ENCODE measurements around the gene DIAPH2.

DIAPH2 gene

DNA sequence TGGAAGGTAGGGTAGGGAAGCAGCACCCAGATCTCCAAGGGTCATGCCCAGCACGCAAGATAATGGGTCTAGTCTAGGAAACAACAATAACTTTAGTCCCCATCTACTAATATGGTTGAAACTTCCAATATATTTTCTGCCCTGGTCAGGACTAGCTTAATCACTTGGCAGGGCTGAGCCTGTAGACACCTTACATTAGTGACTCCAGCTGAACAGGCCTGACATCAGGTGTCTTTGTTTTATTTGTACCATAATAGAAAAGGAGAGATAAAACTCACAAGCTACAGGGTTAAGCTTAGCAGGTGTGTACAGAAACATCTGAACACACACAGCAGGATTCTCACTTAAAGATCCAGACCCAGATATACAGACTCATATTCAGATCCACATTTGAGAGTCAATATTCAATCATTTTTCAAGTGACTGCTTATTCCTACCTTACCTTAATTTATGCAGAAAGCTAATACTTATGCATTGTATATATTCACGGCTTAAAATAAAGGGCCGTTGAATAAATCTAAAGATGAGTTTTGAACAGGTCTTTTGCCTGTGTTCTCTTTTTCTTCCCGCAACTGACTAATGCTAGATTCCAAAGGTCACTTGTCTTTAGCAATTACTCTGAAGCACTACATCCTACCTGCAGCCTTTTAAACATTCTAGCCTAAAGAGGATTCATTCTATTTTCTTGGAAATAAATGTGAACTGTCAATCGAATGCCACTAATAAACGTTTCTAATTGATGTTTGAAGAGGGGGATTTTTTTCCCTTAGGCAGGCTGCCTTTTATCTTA is 944.4 kb downstream of the DIAPH2 start:
- TF ChIP-seq POLR2A (IDR thresholded peaks at IDR 0.05; ENCODE audit: low read depth, low read length) (no peak), TAF1 (IDR thresholded peaks at IDR 0.05; ENCODE audit: borderline replicate concordance, low read depth, low read length) (no peak), POLR2AphosphoS5 (IDR thresholded peaks at IDR 0.05; ENCODE audit: low read depth, low read length) (no peak)
- no peak for DNase-seq (ENCODE audit: insufficient read length)
- FAIRE-seq: no peak

DNA sequence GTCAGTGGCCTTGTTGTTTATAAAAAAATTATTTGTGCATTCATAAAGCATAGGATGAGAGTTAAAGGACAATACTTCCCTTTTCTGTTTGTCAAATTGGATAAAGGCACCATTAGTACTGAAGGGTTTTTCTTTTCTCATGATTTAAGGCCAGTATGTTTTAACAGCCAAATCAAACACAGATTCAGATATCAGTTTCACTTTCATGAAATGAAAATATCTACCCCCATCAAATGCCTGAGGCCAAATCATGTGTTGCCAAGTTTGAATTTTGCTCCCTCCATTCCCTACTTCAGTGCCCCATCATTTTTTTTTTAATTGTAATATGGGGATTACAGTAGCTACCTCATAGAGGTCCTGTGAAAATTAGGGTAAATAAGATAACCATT is 944.9 kb downstream of the DIAPH2 start:
- FAIRE-seq (no peak), DNase-seq (ENCODE audit: insufficient read length) (no peak)
- TF ChIP-seq POLR2A (IDR thresholded peaks at IDR 0.05; ENCODE audit: low read depth, low read length) (no peak), TAF1 (IDR thresholded peaks at IDR 0.05; ENCODE audit: borderline replicate concordance, low read depth, low read length) (no peak), POLR2AphosphoS5 (IDR thresholded peaks at IDR 0.05; ENCODE audit: low read depth, low read length) (no peak)

DNA sequence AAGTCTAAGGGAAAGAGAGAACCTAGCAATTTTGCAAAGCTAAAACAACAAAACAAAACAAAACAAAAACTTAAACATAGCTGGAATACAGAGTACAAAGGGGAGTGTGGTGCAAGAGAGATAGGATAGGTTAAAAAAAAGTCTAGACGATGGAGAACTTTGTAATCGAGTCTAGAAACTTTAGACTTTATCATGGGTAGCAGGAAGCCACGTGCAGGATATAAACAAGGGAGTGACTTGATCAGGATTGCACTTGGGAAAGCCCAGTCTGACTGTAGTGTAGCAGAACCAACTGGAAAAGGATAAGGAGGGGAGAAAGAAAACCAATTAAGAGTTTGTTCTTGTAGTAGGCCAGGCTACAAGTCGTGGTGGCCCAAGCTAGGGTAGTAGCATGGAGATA is 949.2 kb downstream of the DIAPH2 start:
- FAIRE-seq: no peak
- no peak for DNase-seq (ENCODE audit: insufficient read length)
- no peak for TF ChIP-seq POLR2AphosphoS5 (IDR thresholded peaks at IDR 0.05; ENCODE audit: low read depth, low read length)
- TF ChIP-seq TAF1 (IDR thresholded peaks at IDR 0.05; ENCODE audit: borderline replicate concordance, low read depth, low read length): no peak
- no peak for TF ChIP-seq POLR2A (IDR thresholded peaks at IDR 0.05; ENCODE audit: low read depth, low read length)

DNA sequence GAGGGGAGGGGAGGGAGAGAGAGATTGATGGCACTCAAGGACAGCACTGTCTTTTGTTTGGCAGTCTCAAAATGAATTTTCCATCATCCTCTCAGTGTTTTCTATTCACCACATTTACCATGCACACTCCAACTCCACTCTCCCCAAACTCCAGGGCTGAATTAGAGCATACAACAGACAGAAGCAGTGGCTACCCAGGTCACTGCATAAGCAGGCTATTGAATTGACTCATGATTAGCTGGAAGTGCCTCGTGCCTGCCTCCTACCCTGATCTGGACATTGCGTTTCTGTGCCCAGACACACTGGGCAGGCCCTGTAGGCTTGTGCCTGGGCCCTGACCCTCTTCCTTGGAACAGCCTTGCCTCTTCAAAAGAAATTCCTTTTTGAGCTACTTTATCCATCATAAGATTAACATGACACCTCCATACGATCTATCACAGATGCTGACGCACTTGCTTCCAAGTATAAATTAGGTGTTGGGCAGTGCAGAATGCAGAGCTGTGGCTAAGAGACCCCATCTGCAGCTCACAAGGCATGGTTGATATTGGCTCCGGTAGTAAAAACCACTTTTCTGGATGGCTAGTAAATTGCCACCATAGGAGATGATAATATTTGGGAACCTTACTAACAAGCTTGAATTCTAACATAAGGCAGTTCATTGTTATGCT is 952.0 kb downstream of the DIAPH2 start:
- no peak for DNase-seq (ENCODE audit: insufficient read length)
- no peak for TF ChIP-seq POLR2AphosphoS5 (IDR thresholded peaks at IDR 0.05; ENCODE audit: low read depth, low read length)
- TF ChIP-seq POLR2A (IDR thresholded peaks at IDR 0.05; ENCODE audit: low read depth, low read length): no peak
- TF ChIP-seq TAF1 (IDR thresholded peaks at IDR 0.05; ENCODE audit: borderline replicate concordance, low read depth, low read length): no peak
- no peak for FAIRE-seq

DNA sequence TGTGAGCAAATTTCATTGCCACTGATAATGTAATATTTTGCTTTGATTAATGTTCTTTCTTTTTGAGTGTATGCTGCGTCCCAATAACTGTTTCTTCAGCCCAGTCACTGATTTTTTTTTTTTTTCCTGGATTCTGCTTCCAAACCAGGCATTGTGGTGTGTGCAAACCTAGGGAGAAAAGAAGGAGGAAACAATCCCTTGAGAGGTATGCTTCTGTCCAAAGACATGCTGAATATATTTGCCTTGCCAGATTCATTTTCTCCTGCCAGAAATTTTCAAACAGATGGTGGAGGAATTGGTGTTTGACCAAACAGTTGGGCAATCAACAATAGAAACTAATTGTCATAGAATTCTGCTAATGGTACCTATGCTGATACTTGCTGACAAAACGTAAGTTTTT is 952.6 kb downstream of the DIAPH2 start:
- no peak for FAIRE-seq
- no peak for TF ChIP-seq TAF1 (IDR thresholded peaks at IDR 0.05; ENCODE audit: borderline replicate concordance, low read depth, low read length)
- no peak for TF ChIP-seq POLR2AphosphoS5 (IDR thresholded peaks at IDR 0.05; ENCODE audit: low read depth, low read length)
- TF ChIP-seq POLR2A (IDR thresholded peaks at IDR 0.05; ENCODE audit: low read depth, low read length): no peak
- no peak for DNase-seq (ENCODE audit: insufficient read length)

DNA sequence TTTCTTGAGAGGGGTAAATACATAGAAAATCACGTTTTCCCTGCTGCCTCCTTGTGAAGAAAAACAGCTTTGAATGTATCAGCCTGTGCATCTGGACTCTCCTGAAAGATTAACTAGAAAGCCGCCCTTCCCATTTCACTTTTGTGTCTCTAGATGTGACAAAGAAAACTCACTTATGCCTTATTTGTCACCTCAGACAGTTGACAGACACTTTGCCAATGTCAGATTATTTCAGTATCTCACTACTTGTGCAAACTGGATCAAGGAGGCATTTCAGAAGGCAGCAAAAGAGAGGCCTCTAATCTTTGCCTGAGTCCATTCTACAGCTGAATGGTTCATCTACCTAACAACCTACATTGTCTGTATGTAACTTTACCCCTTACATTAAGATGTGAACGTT is 954.0 kb downstream of the DIAPH2 start:
- DNase-seq (ENCODE audit: insufficient read length): no peak
- FAIRE-seq: no peak
- TF ChIP-seq POLR2AphosphoS5 (IDR thresholded peaks at IDR 0.05; ENCODE audit: low read depth, low read length): no peak
- TF ChIP-seq POLR2A (IDR thresholded peaks at IDR 0.05; ENCODE audit: low read depth, low read length): no peak
- no peak for TF ChIP-seq TAF1 (IDR thresholded peaks at IDR 0.05; ENCODE audit: borderline replicate concordance, low read depth, low read length)

DNA sequence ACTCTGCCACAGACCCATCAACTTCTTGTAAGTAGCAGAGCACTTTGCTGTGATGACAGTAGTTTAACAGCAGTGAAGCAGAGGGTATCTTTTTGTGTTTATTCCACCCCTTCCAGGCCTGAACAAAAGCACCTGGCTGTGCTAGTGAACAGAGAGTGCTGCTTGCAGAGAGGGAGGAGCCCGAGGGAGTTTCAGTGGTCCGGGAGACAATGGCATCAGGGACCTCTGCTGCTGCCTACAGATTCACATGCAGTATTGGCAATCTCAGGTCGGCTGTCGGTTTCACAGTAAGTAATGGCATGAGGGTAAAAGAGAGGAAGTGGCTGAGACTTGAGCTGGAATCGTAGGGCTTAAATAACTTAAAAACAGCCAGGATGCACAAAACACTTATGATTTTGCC is 954.9 kb downstream of the DIAPH2 start:
- no peak for FAIRE-seq

More for the DNA sequence above, 954.9 kb downstream of the DIAPH2 start:
- TF ChIP-seq POLR2AphosphoS5 (IDR thresholded peaks at IDR 0.05; ENCODE audit: low read depth, low read length) (no peak), TAF1 (IDR thresholded peaks at IDR 0.05; ENCODE audit: borderline replicate concordance, low read depth, low read length) (no peak), POLR2A (IDR thresholded peaks at IDR 0.05; ENCODE audit: low read depth, low read length) (no peak)
- DNase-seq (ENCODE audit: insufficient read length): no peak

Data from GM12892 (cell line).